Stimulated activated CD4-positive, alpha-beta T cell treated with anti-CD3 and anti-CD28 coated beads, Interleukin-15, amount 100 ng/mL, for 24 hours (primary cell): ENCODE results near the gene ARFIP1.

ENCODE experiments used
- DNase-seq: peaks from one replicate; pipeline ENCODE4 v3.0.0-alpha.2; 2020

Gene ARFIP1

DNA sequence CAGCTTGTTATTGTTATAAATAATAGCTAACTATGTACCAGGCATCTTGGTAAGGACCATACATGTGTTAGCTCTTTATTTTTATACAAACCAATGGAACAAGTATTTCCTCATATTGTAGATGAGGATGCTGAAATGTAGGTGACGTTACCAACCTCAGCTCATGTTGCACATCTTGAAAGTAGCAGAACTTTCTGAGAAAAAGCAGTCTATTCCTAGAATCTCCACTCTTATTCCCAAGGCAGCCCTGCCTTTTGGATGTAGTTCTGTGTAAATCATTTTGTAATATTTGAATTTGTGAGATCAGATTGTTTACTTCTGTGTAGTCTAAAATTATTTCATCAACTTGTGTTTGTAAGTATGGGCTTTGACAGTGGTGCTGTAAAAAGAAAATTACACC, 161.7 kb downstream of the ARFIP1 start:
- no peak for DNase-seq

DNA sequence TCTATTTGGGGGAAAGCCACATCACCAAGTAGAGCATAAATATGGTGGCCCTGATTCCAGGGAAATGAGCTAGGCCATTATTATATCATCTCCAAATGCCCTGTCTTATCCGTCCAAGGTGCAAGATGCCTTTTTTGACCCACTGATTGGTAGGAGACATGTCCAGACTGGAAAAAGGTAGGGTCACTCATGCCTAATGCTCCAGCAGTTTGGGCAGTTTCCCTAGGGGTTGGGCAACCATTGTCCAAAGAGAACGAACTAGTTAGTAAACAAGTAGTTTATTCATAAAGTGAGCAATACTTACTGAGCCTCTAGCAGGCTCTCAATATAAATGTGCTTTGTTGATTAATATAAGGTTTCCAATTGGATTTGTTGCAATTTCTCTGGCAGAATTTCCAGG, 162.6 kb downstream of the ARFIP1 start:
- DNase-seq = no peak

DNA sequence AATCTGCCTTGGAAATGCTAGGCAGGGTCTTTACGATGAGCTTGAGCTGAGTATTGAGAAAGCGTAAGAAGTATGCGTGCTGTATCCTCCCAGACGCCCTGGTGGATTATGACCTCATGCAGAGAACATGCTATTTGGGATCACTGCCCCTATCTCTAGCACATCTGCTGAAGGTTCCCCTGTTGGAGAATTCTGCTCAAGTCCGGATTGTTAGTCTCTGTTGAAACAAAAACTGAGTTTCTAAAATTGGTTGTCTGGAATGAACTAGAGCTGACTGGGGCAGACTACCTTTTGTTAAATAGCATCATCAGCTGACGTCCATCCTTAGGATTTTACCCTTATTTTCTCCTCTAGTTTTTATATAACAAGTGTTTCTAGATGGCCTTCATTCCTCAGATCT, 163.9 kb downstream of the ARFIP1 start:
- no peak for DNase-seq

DNA sequence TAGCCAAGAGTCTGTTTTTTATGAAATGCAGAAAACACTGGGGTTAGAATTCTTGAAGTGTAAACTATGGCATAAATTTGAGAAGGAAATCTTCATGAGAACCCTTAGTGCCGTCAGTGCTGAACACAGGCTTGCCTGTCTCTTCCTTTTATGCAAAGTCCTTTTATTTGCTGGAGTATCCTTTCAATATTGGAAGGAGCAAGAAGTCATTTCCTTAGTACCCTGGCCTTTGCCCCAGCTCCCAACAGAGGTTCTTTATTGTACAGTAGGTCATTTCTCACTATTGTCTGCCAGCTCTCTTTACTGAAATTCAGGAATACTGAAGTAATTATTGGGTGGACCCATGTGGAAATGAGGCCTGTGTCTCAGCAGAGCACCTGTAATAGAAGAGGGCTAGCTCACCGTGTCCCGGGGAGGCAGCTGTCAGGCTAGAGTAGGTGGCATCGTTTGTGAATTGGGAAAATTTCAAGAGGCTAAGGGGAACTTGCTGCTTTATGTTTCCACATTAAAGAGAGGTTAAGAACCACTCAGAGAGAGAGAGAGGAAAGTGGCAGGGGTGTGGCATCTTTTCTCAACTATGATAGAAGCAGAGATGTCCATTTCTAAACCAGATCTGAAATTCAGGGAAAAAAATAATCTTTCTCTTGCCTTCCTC, 165.0 kb downstream of the ARFIP1 start:
- DNase-seq = no peak

DNA sequence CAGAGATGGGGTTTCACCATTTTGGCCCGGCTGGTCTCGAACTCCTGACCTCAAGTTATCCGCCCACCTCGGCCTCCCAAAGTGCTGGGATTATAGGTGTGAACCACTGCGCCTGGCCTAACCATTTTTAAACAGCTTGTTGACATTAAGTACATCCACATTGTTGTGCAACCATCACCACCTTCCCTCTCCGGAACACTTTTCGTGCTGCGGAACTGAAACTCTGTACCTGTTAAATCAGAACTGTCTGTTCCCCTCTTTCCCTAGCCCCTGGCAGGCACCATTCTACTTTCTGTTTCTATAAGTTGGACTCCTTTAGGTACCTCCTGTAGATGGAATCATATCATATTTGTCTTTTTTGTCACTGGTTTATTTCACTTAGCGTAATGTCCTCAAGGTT, 165.9 kb downstream of the ARFIP1 start:
- no peak for DNase-seq

DNA sequence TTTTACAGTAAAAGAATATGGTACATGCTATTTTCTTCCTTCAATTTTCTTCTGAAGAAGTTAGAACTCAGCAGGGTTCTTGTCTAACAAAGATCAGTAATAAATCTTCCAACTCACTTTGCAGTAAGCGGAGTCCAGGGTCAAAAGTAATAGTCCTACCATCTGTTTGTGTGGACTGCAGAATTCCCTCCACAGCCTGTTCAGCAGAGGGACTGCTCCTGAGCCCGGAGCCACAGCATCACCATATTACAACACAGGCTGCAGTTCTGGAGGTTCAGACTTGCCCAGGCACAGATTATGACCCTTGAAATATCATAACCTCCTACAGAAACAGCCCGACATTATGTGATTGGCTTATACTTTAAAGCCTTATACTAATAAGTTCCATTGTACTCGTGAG, 166.7 kb downstream of the ARFIP1 start:
- no peak for DNase-seq

DNA sequence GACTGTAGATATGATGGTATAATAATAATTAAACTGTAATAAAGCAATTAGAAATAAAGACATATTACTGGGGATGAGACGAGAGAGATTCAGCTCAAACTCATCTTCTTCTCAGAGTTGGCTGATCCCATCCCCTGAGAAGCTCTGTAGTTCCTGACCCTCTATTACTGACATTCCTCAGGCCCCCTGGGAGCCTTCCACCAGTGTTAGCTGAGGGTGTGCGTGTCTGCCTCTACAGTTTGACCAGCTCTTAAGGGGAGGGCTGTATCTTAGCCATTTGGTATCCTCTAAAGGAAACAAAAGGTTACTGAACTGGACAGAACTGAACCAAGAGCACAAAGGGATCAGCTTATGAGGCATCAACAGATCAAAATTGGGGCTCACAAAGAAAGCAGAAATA, 167.6 kb downstream of the ARFIP1 start:
- DNase-seq = no peak

DNA sequence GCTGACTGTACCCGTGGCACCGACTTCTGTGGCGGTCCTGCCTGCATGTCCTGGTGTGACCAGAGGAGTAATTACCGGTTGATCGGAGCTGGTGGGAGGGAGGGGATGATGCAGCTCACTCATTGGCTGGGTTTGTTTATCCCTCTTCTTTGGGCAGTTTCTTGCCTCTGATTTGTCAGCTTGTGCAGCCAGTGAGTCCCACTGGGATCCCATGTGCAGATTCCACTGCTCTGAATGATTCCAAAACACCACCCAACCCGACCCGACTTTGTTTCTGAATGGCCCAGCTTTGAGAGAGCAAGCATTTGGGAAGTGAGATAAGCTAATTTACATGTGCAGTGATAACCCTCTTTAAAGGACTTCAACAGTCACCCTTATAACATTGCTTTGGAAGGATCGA, 170.2 kb downstream of the ARFIP1 start:
- no peak for DNase-seq

DNA sequence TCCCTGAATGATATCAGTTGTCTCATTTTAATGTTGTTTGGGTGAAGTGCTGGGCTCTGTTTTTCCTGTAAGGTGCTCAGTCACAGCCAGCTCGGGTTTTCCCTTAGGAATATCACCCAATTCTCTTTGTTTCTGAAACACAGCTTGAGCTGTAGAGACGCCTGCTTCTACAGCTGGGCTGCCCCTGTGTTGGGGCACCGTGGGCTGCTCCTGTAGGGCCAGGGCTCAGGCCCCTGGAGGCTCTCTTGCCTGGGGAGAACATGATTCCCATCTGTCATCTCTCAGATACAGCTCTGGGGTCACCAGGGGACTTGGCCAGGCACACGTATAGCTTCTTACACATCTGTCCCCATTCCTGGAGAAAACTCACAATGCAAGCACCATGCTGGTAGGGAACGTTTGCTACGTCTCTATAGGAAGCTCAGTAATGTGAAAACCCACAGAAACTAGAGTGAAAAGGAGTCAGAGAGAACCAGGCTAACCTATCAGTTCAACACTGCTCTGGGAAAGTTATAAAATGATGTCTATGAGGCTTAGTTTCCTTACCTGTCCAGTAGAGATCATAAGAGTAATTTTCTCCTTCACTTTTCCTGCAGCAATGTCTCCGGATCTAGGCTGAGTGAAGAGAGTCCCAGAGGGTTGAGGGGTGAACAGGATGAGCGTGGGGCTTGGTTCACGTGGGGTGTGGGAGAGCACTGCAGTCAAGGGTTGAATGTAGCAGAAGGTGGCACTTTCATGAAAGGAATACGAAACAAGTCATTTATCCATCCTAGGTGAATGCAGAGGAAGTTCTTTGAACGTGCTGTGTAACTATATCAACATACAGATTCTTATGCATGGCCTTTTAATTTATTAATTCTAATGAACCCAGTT, 170.9 kb downstream of the ARFIP1 start:
- no peak for DNase-seq

DNA sequence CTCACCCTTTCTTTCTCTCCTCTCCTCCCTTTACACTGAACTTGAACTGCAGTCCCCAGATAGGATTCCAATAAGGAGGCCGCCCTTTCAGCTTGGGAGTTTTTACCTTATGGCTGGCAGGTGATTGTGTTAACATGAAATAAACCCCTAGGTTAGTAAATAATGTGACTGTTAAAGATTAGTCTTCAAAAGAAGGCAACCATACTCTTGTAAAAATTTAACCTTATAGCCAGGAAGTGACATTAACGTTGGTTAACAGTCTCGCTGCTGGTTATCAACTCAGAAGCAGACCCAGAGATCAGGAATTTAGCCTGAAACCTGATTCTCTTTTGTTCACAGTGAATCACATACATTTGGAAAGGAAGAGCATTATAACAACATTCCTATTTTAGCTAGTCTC, 171.6 kb downstream of the ARFIP1 start:
- no peak for DNase-seq

DNA sequence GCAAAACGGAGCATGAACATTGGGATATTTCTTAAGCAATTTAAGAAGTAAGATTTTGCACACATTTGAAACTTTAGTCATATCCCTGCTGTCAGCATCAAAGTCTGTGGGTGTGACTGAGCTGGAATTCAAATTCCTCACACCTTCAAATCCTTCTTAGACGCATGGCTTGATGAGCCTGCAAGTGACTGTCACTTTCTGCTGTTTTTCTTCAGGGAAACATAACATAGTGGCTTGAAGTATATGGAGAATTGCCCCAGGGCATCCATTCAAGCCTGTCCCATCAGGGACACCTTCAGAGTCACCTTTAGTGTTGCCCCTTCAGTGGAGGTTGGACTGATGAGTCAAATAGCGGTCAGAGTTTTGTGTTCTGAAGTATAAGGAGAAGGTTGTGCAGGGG, 173.8 kb downstream of the ARFIP1 start:
- no peak for DNase-seq

DNA sequence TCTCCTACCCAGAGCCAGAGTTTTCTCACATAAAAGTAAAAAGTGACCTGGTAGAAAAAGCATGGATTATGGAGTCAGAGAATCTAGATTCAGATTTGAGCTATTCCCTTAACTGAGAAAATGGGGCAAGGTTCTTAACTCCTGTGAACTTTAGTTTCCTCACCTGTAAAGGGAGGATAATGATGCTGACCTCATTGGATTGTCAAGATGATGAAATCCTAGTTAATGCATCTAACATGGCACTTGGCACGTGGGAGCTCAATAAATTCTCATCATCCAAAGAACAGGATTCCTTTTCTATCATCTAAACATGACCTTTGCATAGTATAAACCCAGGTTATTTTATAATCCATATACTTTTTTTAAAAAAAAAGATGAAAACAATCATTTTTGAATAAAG, 175.0 kb downstream of the ARFIP1 start:
- DNase-seq = no peak

DNA sequence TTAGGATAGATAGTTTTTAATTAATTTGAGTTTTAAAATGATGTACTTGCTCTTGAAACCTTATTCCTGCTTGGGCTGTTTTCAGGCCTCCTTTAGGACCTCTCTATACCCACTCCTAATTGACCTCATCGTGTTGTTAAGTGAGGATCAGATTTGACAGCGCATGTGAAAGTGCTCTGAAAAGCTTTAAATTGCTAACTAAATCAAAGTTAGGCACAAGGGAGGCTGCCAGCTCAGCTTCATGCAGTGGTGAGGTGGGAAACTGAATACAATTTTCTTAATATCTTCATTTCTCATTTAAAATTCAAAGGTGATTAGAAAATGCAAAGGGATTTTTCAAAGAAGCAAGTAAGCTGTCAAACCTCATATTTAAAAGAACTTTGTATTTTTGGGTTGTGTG, 176.4 kb downstream of the ARFIP1 start:
- no peak for DNase-seq

DNA sequence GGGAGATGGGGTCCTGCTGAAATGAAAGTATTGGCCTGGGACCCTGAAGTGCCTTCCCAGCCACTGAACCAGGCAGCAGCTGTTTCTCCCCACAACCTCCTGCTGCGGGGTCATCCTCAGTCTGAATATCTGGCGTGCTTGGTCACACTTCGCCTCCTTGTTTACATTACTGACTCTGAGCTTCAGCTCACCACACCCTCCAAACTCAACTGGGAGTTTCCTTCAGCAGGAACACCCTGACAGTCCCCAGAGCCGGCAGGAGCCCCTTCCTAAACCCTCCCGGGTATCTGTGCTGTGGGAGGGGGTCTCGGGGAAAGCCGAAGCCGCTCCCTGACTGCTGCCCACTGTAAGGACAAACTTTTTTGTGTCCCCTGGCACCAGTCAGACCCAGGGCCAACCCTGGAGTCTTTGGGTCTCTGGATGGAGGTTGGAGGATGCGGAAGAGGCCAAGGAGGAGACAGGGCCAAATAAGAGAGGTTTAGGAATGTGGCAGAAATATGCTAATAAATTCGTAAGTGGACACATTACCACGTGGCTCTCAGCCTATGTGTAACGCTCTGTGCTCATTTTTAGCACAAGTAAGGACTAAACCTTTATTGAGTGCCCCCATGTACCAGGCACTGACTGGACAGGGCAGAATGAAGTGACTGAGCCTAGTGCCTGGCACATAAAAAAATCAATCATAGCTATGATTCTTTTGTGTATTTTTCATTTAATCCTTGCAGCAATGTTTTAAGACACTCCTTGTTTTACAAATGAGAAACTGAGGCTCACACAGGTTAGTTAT, 177.1 kb downstream of the ARFIP1 start:
- DNase-seq = no peak

DNA sequence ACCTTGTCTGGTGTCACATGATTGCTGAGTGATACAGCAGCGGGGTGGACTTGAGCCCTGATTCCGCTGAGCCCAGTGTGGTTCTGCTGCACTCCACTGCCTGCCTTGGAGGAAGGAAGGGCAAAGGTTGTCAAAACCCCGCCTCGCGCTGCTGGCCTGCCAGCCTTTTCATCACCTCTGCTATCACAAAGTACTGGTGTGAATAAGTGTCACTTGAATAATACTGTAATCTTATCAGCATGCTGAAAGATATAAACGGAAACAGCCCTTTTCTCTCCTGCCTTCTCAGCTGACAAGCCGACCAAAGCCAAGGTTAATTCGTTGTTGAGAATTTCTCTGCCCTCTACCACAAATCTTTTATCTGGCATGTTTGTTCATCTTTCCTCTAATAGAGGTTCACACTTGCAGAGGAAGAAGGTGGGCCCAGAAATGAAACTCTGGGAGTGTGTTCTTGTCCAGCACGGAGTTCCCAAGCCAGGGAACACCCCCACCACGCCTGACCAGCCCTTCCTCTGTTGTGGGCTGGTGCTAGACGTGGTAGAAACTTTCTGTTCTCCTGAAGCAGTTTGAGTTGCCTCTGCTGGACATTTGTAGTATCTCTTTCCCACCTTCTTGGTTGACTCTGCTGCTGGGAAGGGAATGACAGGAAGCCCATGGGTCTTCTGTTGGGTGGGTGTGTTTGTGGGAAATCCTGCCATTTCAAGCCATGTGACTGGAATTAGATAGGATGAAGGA, 177.8 kb downstream of the ARFIP1 start:
- no peak for DNase-seq

DNA sequence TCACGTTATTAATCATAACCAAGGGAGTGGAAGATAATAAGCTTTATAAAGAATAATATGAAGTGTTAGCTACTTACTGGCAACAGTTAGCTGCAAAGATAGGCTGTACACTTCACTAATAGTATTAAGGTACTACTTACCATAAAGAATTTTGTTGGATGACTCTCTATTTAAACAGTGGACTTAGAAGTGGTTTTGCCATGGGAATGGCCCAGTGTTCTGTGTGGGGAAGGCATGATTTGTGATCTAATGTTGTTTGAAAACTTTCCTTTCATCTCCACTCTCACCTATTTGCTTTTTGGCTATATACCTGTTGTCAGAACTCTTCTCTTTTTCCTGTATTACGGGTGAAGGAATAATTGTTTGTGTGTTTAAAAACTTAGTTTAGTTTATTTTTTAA, 179.3 kb downstream of the ARFIP1 start:
- DNase-seq = no peak

DNA sequence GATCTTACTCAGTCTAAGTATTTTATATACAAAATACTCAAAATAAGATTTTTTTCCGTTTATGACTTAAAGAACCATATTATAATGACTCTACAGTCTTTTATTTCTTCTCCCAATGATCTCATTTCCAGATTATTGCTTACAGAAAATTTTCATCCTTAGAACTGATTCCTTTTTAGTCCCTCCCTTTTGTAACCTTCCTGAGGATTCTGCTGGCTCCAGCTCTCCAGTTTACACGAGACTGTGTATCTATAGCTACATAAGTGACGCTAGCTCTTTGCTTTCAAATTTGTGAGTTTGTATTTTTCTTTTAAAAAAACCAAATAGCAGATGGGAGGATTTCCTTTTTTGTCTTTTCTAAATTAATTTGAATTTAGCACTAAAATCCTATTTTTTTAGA, 180.3 kb downstream of the ARFIP1 start:
- no peak for DNase-seq

DNA sequence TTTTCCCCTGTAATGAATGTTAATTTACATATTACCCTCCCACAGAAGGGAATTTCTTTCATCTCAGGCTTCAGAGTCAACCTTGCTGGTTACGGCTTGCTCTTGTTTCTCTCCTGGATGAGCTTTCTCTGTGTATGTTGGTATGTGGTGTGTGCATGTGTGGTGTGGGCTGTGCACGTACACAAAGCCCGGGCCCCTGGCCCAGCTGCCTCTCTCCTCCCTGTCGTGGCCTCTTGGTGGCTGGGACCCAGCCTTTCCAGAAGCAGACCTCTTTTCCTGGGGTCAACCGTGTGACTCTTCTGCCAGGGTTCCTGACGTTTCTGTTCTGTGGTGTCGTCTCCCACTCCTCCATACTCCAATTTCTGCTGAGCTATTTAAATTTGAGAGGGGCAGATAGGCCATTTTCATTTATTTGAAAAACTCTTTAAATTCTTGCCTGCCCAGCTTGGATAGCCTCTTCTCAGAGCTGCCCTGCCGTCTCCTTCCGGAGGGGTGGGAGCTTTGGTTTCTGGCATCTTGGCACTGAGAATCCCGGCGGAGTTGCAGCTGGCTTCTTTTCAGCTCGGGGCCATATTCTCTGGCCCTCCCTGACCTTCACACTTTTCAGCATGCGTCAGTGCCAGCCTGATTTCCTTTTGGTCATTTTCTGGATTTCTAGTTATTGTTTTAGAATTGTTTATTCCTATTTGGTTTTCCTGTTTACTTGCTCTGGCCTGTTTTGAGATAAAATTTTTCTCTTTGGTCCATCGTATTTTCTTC, 181.4 kb downstream of the ARFIP1 start:
- no peak for DNase-seq

DNA sequence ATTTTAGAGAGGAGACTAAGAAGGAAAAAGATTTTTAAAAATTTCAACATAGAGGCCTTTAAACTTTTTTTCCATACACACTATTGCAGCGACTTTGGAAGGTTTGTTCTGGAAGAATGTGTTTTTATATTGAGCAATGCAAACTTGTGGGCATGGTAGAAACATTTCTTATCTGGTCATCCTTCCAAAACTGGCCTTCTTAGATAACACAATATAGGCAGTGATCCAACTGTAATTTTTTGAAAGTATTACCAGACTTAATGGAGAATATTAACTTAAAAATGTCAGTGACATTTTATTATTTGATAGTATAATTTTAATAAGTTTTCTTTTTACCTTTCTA, 182.0 kb downstream of the ARFIP1 start:
- no peak for DNase-seq
